Spleen (tissue), 11 donors: ENCODE results near the gene RAC2. TPM values are rescaled to one million over a fixed set of nuclear protein-coding genes. Genes with fewer than 3 reads are reported as not detected.

Experiments
- DNase-seq: peaks from one replicate; pipeline ENCODE4 v3.0.0-alpha.2; 2020
- H3K27ac ChIP-seq, 8 donors: fragments of 200-600 bp; sonication (generic) in 7 of 8; 1 replicate in 4 of 8; 2 replicates in 4 of 8; pipeline versions ENCODE4 v1.5.0 to v1.8.0; 2016 to 2021; ENCODE audit warnings: inconsistent platforms in 4 of 8, mild to moderate bottlenecking in 4 of 8, moderate library complexity in 1 of 8
- H3K27me3 ChIP-seq, 7 donors: fragments of 200-600 bp; sonication (generic) in 6 of 7; replicated peaks in 1 of 7; 1 replicate in 4 of 7; 2 replicates in 3 of 7; pipeline versions ENCODE4 v1.5.0 to v1.8.0; 2016 to 2021; ENCODE audit warnings: inconsistent platforms in 3 of 7, mild to moderate bottlenecking in 1 of 7
- H3K36me3 ChIP-seq, 6 donors: fragments of 200-600 bp; sonication (generic) in 5 of 6; 1 replicate in 4 of 6; 2 replicates in 2 of 6; pipeline versions ENCODE4 v1.5.0 to v1.8.0; 2016 to 2021; ENCODE audit warnings: inconsistent platforms in 2 of 6
- H3K4me1 ChIP-seq, 6 donors: fragments of 200-600 bp; sonication (generic) in 5 of 6; 1 replicate in 3 of 6; 2 replicates in 3 of 6; pipeline versions ENCODE4 v1.5.0 to v1.8.0; 2016 to 2021; ENCODE audit warnings: inconsistent platforms in 3 of 6
- H3K4me3 ChIP-seq, 8 donors: fragments of 200-600 bp; sonication (generic) in 7 of 8; 1 replicate in 4 of 8; 2 replicates in 4 of 8; pipeline versions ENCODE4 v1.5.0 to v1.8.0; 2016 to 2021; ENCODE audit warnings: inconsistent platforms in 4 of 8, mild to moderate bottlenecking in 4 of 8, moderate library complexity in 2 of 8
- H3K9me3 ChIP-seq, 8 donors: fragments of 200-600 bp; sonication (generic) in 7 of 8; 1 replicate in 4 of 8; 2 replicates in 4 of 8; pipeline versions ENCODE4 v1.5.0 to v1.8.0; 2016 to 2021; ENCODE audit warnings: inconsistent platforms in 4 of 8
- POLR2A ChIP-seq, 3 donors: fragments of 450-650 bp; IDR thresholded peaks; one replicate each; pipeline ENCODE4 v1.5.1; 2017; ENCODE audit warnings: antibody characterized with exemption in 3 of 3, mild to moderate bottlenecking in 1 of 3
- POLR2AphosphoS5 ChIP-seq, 3 donors: sonication (generic); formaldehyde crosslinking; IDR thresholded peaks; one replicate each; pipeline ENCODE4 v1.5.1; 2017; ENCODE audit warnings: antibody characterized with exemption in 3 of 3
- WGBS, 5 donors: extraction: QIAGEN DNeasy Blood & Tissue Kit in 3 of 5; methylation state at CpG; one replicate each; pipeline versions ENCODE4 v1.1.5 to v1.1.7; 2013 to 2018; 5-methylcytosine and 5-hydroxymethylcytosine counted together
- intact Hi-C: fragments of 100-400 bp; cut with DNase I; formaldehyde crosslinking; loops from one replicate; pipeline ENCODE4 v1.15.0; 2023; ENCODE audit warnings: low total_unique reads
- polyA plus RNA-seq, 3 donors: library from polyadenylated mRNA; stranded (reverse); fragments of 200-250 nt; gene quantifications; one replicate each; pipeline ENCODE4 v1.2.1, GENCODE V29; 2013
- total RNA-seq, 7 donors: library from RNA; depleted of rRNA in 3 of 7; stranded (reverse); fragments of >200 nt in 3 of 7; fragmentation: NEBNext Ultra II Directional in 4 of 7; extraction: Animal tissue kit (Norgen Biotek cat#: 25700) in 4 of 7; gene quantifications; one replicate each; pipeline versions ENCODE4 v1.1.0 to v1.2.1, GENCODE V29; 2016 to 2021
- TF ChIP-seq, protein P1 (sequence below), 11 experiments: fragments of 200-600 bp in 7 of 11; fragments of 450-650 bp in 4 of 11; sonication (generic) in 4 of 11; IDR thresholded peaks in 8 of 11; conservative IDR thresholded peaks in 3 of 11; 1 replicate in 7 of 11; 2 replicates in 4 of 11; pipeline versions ENCODE4 v1.4.0 to v1.8.0; 2016 to 2021; ENCODE audit warnings: antibody characterized with exemption in 11 of 11, inconsistent platforms in 4 of 11, mild to moderate bottlenecking in 1 of 11
- donor health status: healthy with polysubstance abuse.
- donor health status: DM: no; HTN: no; CAD: no; lungs with moderate emphysema.
- donor health status: DM: no; HTN: no; CAD: no.
- donor health status: Bipolar disorder and iron deficiency.
- donor health status: healthy.
- donor health status: DM: no; HTN: no; CAD: no.
- donor health status: DM: yes; HTN: yes; CAD: no.

The RAC2 gene
- total and polyA plus RNA-seq, 10 donors: 270 to 493 (median 393) TPM

- intact Hi-C loops: loop anchor here (5.0 to 10.0 kb wide), 2 partner anchors 158 to 190 kb away; partner anchors contain the start of gene ELFN2
- Histone ChIP-seq H3K27me3 (peaks cover 0 to 8% (median 0%) of the 10 kb centered on the region in 7 donors), H3K9me3 (peaks cover 0 to 16% (median 13%) of the 10 kb centered on the region in 8 donors), H3K27ac (peak overlapping the region; percentile 72 to 92 (median 82)), H3K4me1 (peaks cover 7 to 56% (median 37%) of the 10 kb centered on the region in 6 donors), H3K4me3 (peak overlapping the region; percentile 27 to 68 (median 46)), H3K36me3 (no peaks in the 10 kb centered on the region)
- TF ChIP-seq POLR2AphosphoS5 (IDR thresholded peaks at IDR 0.05) (peak; percentile 36 to 83 (median 58)), POLR2A (IDR thresholded peaks at IDR 0.05) (no peak)
- TF ChIP-seq, protein P1, sequence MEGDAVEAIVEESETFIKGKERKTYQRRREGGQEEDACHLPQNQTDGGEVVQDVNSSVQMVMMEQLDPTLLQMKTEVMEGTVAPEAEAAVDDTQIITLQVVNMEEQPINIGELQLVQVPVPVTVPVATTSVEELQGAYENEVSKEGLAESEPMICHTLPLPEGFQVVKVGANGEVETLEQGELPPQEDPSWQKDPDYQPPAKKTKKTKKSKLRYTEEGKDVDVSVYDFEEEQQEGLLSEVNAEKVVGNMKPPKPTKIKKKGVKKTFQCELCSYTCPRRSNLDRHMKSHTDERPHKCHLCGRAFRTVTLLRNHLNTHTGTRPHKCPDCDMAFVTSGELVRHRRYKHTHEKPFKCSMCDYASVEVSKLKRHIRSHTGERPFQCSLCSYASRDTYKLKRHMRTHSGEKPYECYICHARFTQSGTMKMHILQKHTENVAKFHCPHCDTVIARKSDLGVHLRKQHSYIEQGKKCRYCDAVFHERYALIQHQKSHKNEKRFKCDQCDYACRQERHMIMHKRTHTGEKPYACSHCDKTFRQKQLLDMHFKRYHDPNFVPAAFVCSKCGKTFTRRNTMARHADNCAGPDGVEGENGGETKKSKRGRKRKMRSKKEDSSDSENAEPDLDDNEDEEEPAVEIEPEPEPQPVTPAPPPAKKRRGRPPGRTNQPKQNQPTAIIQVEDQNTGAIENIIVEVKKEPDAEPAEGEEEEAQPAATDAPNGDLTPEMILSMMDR (IDR thresholded peaks at IDR 0.05 in 8 of 11, conservative IDR thresholded peaks at IDR 0.05 in 3 of 11): peak; percentile 76 to 94 (median 92)
- peak; percentile 93 for DNase-seq
- WGBS, 5 donors: 2 to 7% (median 5%) methylated on average over 12 to 22 of the region's 22 CpGs
Measured at GRCh38 chr22:37267135-37267587, 23.1 kb upstream of the RAC2 start.

DNA sequence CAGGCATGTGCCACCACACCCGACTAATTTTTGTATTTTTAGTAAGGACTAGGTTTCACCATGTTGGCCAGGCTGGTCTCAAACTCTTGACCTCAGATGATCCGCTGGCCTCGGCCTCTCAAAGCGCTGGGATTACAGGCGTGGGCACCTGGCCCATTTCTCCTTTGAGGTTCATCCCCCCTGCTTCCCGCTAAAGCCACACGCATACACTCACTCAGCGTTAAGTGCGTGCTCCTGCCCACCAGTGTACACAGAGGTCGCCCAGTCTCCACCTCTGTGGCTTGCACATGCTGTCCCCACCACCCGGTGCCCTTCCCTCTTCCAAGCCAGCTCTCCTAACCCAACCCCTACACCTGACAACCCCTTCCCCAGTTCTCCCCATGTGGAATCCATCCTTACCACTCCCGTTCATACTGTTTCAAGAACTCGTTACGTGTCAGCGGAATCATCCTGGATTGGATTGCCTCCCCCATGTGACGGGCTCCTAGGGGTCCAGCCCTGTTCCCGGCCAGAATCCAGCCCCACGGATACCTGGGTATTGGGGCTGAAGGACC, 22.6 kb upstream of the RAC2 start:
- WGBS, 5 donors: 37 to 52% (median 43%) methylated on average over 18 of the region's 18 CpGs
- peak overlapping the region; percentile 72 to 92 (median 82) for H3K27ac ChIP-seq
- peak overlapping the region in 7 of 8 donors; percentile 33 to 68 (median 47) for H3K4me3 ChIP-seq
- TF ChIP-seq POLR2A (IDR thresholded peaks at IDR 0.05) (no peak), POLR2AphosphoS5 (IDR thresholded peaks at IDR 0.05) (no peak)
- TF ChIP-seq, protein P1 (IDR thresholded peaks at IDR 0.05 in 8 of 11, conservative IDR thresholded peaks at IDR 0.05 in 3 of 11): no peak
- peaks cover 0 to 8% (median 0%) of the 10 kb centered on the region in 7 donors for H3K27me3 ChIP-seq
- intact Hi-C loops: loop anchor here (5.0 to 10.0 kb wide), 2 partner anchors 158 to 191 kb away; partner anchors contain the start of gene ELFN2
- peak; percentile 77 for DNase-seq
- H3K36me3 ChIP-seq: no peaks in the 10 kb centered on the region
- H3K4me1 ChIP-seq: peaks cover 7 to 52% (median 37%) of the 10 kb centered on the region in 6 donors
- peaks cover 0 to 16% (median 13%) of the 10 kb centered on the region in 8 donors for H3K9me3 ChIP-seq

- 83 to 91% (median 88%) methylated on average over 6 to 10 of the region's 10 CpGs for WGBS, 5 donors
- Histone ChIP-seq H3K27ac (no peak overlapping the region), H3K9me3 (peaks cover 0 to 16% (median 13%) of the 10 kb centered on the region in 8 donors), H3K27me3 (peaks cover 0 to 22% (median 3%) of the 10 kb centered on the region in 7 donors), H3K4me1 (peaks cover 10 to 50% (median 42%) of the 10 kb centered on the region in 6 donors), H3K36me3 (no peaks in the 10 kb centered on the region), H3K4me3 (no peak overlapping the region)
- TF ChIP-seq POLR2AphosphoS5 (IDR thresholded peaks at IDR 0.05) (no peak), POLR2A (IDR thresholded peaks at IDR 0.05) (no peak)
- TF ChIP-seq, protein P1 (IDR thresholded peaks at IDR 0.05 in 8 of 11, conservative IDR thresholded peaks at IDR 0.05 in 3 of 11): no peak
- intact Hi-C loops: loop anchor here (10.0 kb wide), 1 partner anchor 161 kb away; the partner anchor contains the start of gene ELFN2
- peak; percentile 62 for DNase-seq
Measured at GRCh38 chr22:37263966-37264887, 20.2 kb upstream of the RAC2 start.
